CD14-positive monocyte (primary cell): ENCODE measurements around the gene UBL4A. TPM values are rescaled to one million over a fixed set of nuclear protein-coding genes. Genes with fewer than 3 reads are reported as not detected.

ENCODE experiments used
- DNase-seq, 3 donors: peaks; one replicate each; pipeline ENCODE4 v3.0.0-alpha.2; 2011 to 2022
- H2AFZ ChIP-seq: 2 replicates; pipeline ENCODE4 v1.6.0; 2012; ENCODE audit warnings: mild to moderate bottlenecking, low read depth, low read length, inconsistent platforms; ENCODE audit not compliant: insufficient read depth, poor library complexity, severe bottlenecking
- H3K27ac ChIP-seq, 2 donors: 1 replicate in 1 of 2; 2 replicates in 1 of 2; pipeline ENCODE4 v1.5.1; 2012 to 2013; ENCODE audit warnings: low read length in 2 of 2, control low read depth in 1 of 2, inconsistent platforms in 1 of 2, low read depth in 1 of 2, mild to moderate bottlenecking in 1 of 2
- H3K27me3 ChIP-seq, 2 donors: one replicate each; pipeline versions ENCODE4 v1.6.0 to v1.6.1; 2011 to 2013; ENCODE audit warnings: low read length in 2 of 2; ENCODE audit not compliant: control insufficient read depth in 2 of 2, insufficient read depth in 2 of 2
- H3K36me3 ChIP-seq, 2 donors: replicated peaks in 1 of 2; 1 replicate in 1 of 2; 2 replicates in 1 of 2; pipeline versions ENCODE4 v1.5.1 to v1.6.1; 2012 to 2013; ENCODE audit warnings: low read length in 2 of 2, control low read depth in 1 of 2, inconsistent platforms in 1 of 2, mild to moderate bottlenecking in 1 of 2; ENCODE audit not compliant: insufficient read depth in 2 of 2, control insufficient read depth in 1 of 2
- H3K4me1 ChIP-seq, 2 donors: 1 replicate in 1 of 2; 2 replicates in 1 of 2; pipeline versions ENCODE4 v1.5.1 to v1.6.1; 2012 to 2013; ENCODE audit warnings: low read length in 2 of 2, control low read depth in 1 of 2, inconsistent platforms in 1 of 2, mild to moderate bottlenecking in 1 of 2, moderate library complexity in 1 of 2; ENCODE audit not compliant: insufficient read depth in 2 of 2, control insufficient read depth in 1 of 2
- H3K4me2 ChIP-seq: replicated peaks from 2 replicates; pipeline ENCODE3; 2012; ENCODE audit warnings: low read length, moderate library complexity, mild to moderate bottlenecking; ENCODE audit not compliant: poor library complexity, severe bottlenecking; ENCODE audit errors: extremely low read depth
- H3K4me3 ChIP-seq, 3 experiments: fragments of 200-600 bp in 1 of 3; sonication (generic) in 1 of 3; replicated peaks in 1 of 3; 1 replicate in 2 of 3; 2 replicates in 1 of 3; pipeline ENCODE4 v1.5.1; 2011 to 2013; ENCODE audit warnings: low read length in 3 of 3, mild to moderate bottlenecking in 3 of 3, control low read depth in 2 of 3, low read depth in 2 of 3, inconsistent platforms in 1 of 3, moderate library complexity in 1 of 3
- H3K79me2 ChIP-seq: 2 replicates; pipeline ENCODE4 v1.6.0; 2012; ENCODE audit warnings: mild to moderate bottlenecking, control low read depth, inconsistent platforms, low read length, moderate library complexity; ENCODE audit not compliant: insufficient read depth
- H3K9ac ChIP-seq: 2 replicates; pipeline ENCODE4 v1.6.0; 2017; ENCODE audit warnings: low read length, mild to moderate bottlenecking; ENCODE audit not compliant: insufficient read depth, poor library complexity, severe bottlenecking
- H3K9me3 ChIP-seq, 2 donors: replicated peaks in 1 of 2; 1 replicate in 1 of 2; 2 replicates in 1 of 2; pipeline versions ENCODE4 v1.5.1 to v1.6.1; 2012 to 2013; ENCODE audit warnings: low read length in 2 of 2, control low read depth in 1 of 2; ENCODE audit not compliant: control insufficient read depth in 1 of 2, insufficient read depth in 1 of 2
- H4K20me1 ChIP-seq: 2 replicates; pipeline ENCODE4 v1.6.0; 2012; ENCODE audit warnings: mild to moderate bottlenecking, low read length, control low read depth, moderate library complexity; ENCODE audit not compliant: insufficient read depth
- H3K27ac Mint-ChIP-seq, 7 donors: one replicate each; pipeline ENCODE4 v1.8.0; 2020; ENCODE audit warnings: mild to moderate bottlenecking in 7 of 7, mixed read lengths in 7 of 7, moderate library complexity in 6 of 7, inconsistent platforms in 2 of 7
- H3K27me3 Mint-ChIP-seq, 3 donors: one replicate each; pipeline ENCODE4 v1.8.0; 2021 to 2022; ENCODE audit warnings: low read depth in 3 of 3, mild to moderate bottlenecking in 3 of 3, mixed read lengths in 3 of 3, moderate library complexity in 3 of 3, inconsistent platforms in 1 of 3
- H3K36me3 Mint-ChIP-seq, 2 donors: one replicate each; pipeline ENCODE4 v1.8.0; 2020; ENCODE audit warnings: mixed read lengths in 2 of 2, inconsistent platforms in 1 of 2, mild to moderate bottlenecking in 1 of 2
- H3K4me1 Mint-ChIP-seq: one replicate; pipeline ENCODE4 v1.8.0; 2020; ENCODE audit warnings: mild to moderate bottlenecking, mixed read lengths
- H3K4me3 Mint-ChIP-seq, 2 donors: one replicate each; pipeline ENCODE4 v1.8.0; 2020; ENCODE audit warnings: mild to moderate bottlenecking in 2 of 2, mixed read lengths in 2 of 2, moderate library complexity in 1 of 2
- H3K9me3 Mint-ChIP-seq, 7 donors: one replicate each; pipeline ENCODE4 v1.8.0; 2020 to 2022; ENCODE audit warnings: mixed read lengths in 7 of 7, mild to moderate bottlenecking in 6 of 7, moderate library complexity in 6 of 7, inconsistent platforms in 2 of 7
- CTCF ChIP-seq: fragments of 200-600 bp; IDR thresholded peaks from one replicate; pipeline ENCODE4 v1.8.0; 2022; ENCODE audit warnings: antibody characterized with exemption, mild to moderate bottlenecking
- WGBS: methylation state at CpG from one replicate; pipeline ENCODE4 v1.1.5; 2013; ENCODE audit warnings: missing lambda C conversion rate; ENCODE audit not compliant: insufficient coverage; 5-methylcytosine and 5-hydroxymethylcytosine counted together
- intact Hi-C, 2 donors: fragments of 100-400 bp; cut with micrococcal nuclease; formaldehyde crosslinking; loops; one replicate each; pipeline versions ENCODE4 v1.15.0 to v1.15.1; 2023
- polyA plus RNA-seq, 3 donors: library from polyadenylated mRNA; depleted of rRNA in 1 of 3; unstranded in 2 of 3; stranded (reverse) in 1 of 3; fragments of 300-500 nt in 2 of 3; fragments of >200 nt in 1 of 3; fragmentation: Illumina TruSeq in 2 of 3; gene quantifications; 1 replicate in 2 of 3; 2 replicates in 1 of 3; pipeline ENCODE4 v1.2.3, GENCODE V29; 2012 to 2021

The UBL4A gene
- polyA plus RNA-seq, 3 donors = 27.9 to 29.0 (median 28.1) TPM

DNA sequence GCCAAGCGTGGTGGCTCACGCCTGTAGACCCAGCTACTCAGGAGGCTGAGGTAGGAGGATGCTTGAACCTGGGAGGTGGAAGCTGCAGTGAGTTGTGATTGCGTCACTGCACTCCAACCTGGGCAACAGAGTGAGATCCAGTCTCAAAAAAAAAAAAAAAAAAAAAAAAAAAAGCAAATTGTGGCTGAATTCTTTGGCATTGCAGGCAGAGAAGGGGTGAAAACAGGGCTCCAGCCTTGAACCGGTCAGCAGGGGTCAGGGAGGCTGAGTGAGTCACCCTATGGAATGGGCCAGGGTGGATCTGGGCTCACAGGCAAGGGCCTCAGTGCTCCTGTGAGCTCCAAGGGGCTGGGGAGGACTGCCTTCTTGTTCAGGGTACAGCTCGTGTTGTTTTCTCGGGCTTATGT is 42.8 kb upstream of the UBL4A start:
- no peak for TF ChIP-seq CTCF
- Histone ChIP-seq H3K4me1 (peaks cover 12% of the 10 kb centered on the region in 2 donors), H3K27ac (no peak overlapping the region), H3K4me3 (no peak overlapping the region), H3K79me2 (no peaks in the 10 kb centered on the region), H3K9ac (no peak overlapping the region), H2AFZ (no peak overlapping the region), H3K36me3 (peaks cover 32 to 33% of the 10 kb centered on the region in 2 donors), H3K9me3 (no peaks in the 10 kb centered on the region), H3K4me2 (no peak overlapping the region), H4K20me1 (peaks cover 18% of the 10 kb centered on the region), H3K27me3 (no peaks in the 10 kb centered on the region)
- no CpG with 5 or more reads among the region's 6 CpGs for WGBS
- peak in 1 of 3 donors; percentile 22 for DNase-seq
- H3K27ac Mint-ChIP-seq = peak overlapping the region in 1 of 7 donors; percentile 41
- no peak overlapping the region for H3K4me3 Mint-ChIP-seq
- H3K27me3 Mint-ChIP-seq = peaks cover 0 to 16% (median 1%) of the 10 kb centered on the region in 3 donors
- H3K4me1 Mint-ChIP-seq = peaks cover 11% of the 10 kb centered on the region
- intact Hi-C loops = no loop called here
- peaks cover 17 to 32% of the 10 kb centered on the region in 2 donors for H3K36me3 Mint-ChIP-seq
- peaks cover 0 to 2% (median 0%) of the 10 kb centered on the region in 7 donors for H3K9me3 Mint-ChIP-seq

- 0% methylated on average over 3 of the region's 15 CpGs for WGBS
- Histone ChIP-seq H3K27ac (peak overlapping the region in 1 of 2 donors; percentile 6), H3K79me2 (no peaks in the 10 kb centered on the region), H2AFZ (peak overlapping the region; percentile 63), H3K4me1 (peaks cover 11 to 12% of the 10 kb centered on the region in 2 donors), H3K9ac (peak overlapping the region; percentile 43), H3K4me3 (peak overlapping the region in 2 of 3 experiments; percentile 14 to 64), H3K4me2 (peak overlapping the region; percentile 72), H3K27me3 (no peaks in the 10 kb centered on the region), H3K9me3 (no peaks in the 10 kb centered on the region), H3K36me3 (peaks cover 11 to 12% of the 10 kb centered on the region in 2 donors), H4K20me1 (peaks cover 4% of the 10 kb centered on the region)
- Mint-ChIP-seq H3K9me3 (peaks cover 0 to 2% (median 0%) of the 10 kb centered on the region in 7 donors), H3K27me3 (peaks cover 1 to 19% (median 1%) of the 10 kb centered on the region in 3 donors), H3K27ac (peak overlapping the region in 5 of 7 donors; percentile 7 to 69 (median 33)), H3K4me1 (peaks cover 11% of the 10 kb centered on the region), H3K36me3 (peaks cover 4 to 11% of the 10 kb centered on the region in 2 donors), H3K4me3 (peak overlapping the region; percentile 41 to 74)
- intact Hi-C loops = no loop called here
- peak; percentile 50 for TF ChIP-seq CTCF
- peak; percentile 49 to 63 (median 55) for DNase-seq
Observed at GRCh38 chrX:154526901-154527675, 40.7 kb upstream of the UBL4A start.
